MM.1S (cell line): ENCODE measurements around the gene RNLS.

Experiments
- DNase-seq: peaks from one replicate; pipeline ENCODE4 v3.0.0-alpha.2; 2015
- H2AFZ ChIP-seq: fragments of 300-600 bp; sonication (generic); 2 replicates; pipeline ENCODE4 v1.6.0; 2016; ENCODE audit warnings: antibody characterized with exemption, low read length
- H3F3A ChIP-seq: fragments of 300-600 bp; sonication (generic); 2 replicates; pipeline ENCODE4 v1.6.1; 2016; ENCODE audit warnings: mild to moderate bottlenecking, antibody characterized with exemption, low read length, moderate library complexity, mixed read lengths; ENCODE audit not compliant: insufficient read depth
- H3K27ac ChIP-seq: fragments of 300-600 bp; sonication (generic); 2 replicates; pipeline ENCODE4 v1.5.1; 2016; ENCODE audit warnings: mild to moderate bottlenecking, low read length
- H3K27me3 ChIP-seq: fragments of 300-600 bp; sonication (generic); replicated peaks from 2 replicates; pipeline ENCODE4 v1.6.0; 2016; ENCODE audit warnings: low read length; ENCODE audit not compliant: insufficient read depth
- H3K36me3 ChIP-seq: fragments of 300-600 bp; sonication (generic); replicated peaks from 2 replicates; pipeline ENCODE4 v1.6.1; 2016; ENCODE audit warnings: mild to moderate bottlenecking, low read length, mixed read lengths; ENCODE audit not compliant: insufficient read depth
- H3K4me1 ChIP-seq: fragments of 300-600 bp; sonication (generic); 2 replicates; pipeline ENCODE4 v1.6.1; 2016; ENCODE audit warnings: low read length, mixed read lengths
- H3K4me2 ChIP-seq: fragments of 300-600 bp; sonication (generic); 2 replicates; pipeline ENCODE4 v1.6.0; 2016; ENCODE audit warnings: low read depth, low read length
- H3K4me3 ChIP-seq: fragments of 300-600 bp; sonication (generic); 2 replicates; pipeline ENCODE4 v1.5.1; 2016; ENCODE audit warnings: low read length, mixed read lengths
- H3K79me2 ChIP-seq: fragments of 300-600 bp; sonication (generic); 2 replicates; pipeline ENCODE4 v1.6.1; 2016; ENCODE audit warnings: mixed run types, low read length, mixed read lengths
- H3K9ac ChIP-seq: fragments of 300-600 bp; sonication (generic); 2 replicates; pipeline ENCODE4 v1.6.1; 2016; ENCODE audit warnings: low read length, mixed read lengths
- H3K9me2 ChIP-seq: fragments of 300-600 bp; sonication (generic); replicated peaks from 2 replicates; pipeline ENCODE4 v1.6.1; 2016; ENCODE audit warnings: mild to moderate bottlenecking, low read length, mixed read lengths; ENCODE audit not compliant: insufficient read depth
- H3K9me3 ChIP-seq: fragments of 300-600 bp; sonication (generic); replicated peaks from 2 replicates; pipeline ENCODE4 v1.6.1; 2016; ENCODE audit warnings: mild to moderate bottlenecking, low read length, mixed read lengths; ENCODE audit not compliant: insufficient read depth
- H4K20me1 ChIP-seq: fragments of 300-600 bp; sonication (generic); 2 replicates; pipeline ENCODE4 v1.6.1; 2016; ENCODE audit warnings: mild to moderate bottlenecking, low read length, moderate library complexity, mixed read lengths; ENCODE audit not compliant: insufficient read depth
- CTCF ChIP-seq: fragments of 300-600 bp; sonication (generic); IDR thresholded peaks from 2 replicates; pipeline ENCODE4 v1.5.1; 2016; ENCODE audit warnings: antibody characterized with exemption, low read length, mixed read lengths
- EZH2 ChIP-seq: fragments of 300-600 bp; sonication (generic); optimal IDR thresholded peaks from 2 replicates; pipeline ENCODE3; 2017; ENCODE audit warnings: low read depth, mild to moderate bottlenecking, antibody characterized with exemption, low read length, mixed read lengths
- EZH2phosphoT487 ChIP-seq: fragments of 300-600 bp; sonication (generic); IDR thresholded peaks from 2 replicates; pipeline ENCODE4 v1.6.1; 2018; ENCODE audit warnings: antibody characterized with exemption, low read length

RNLS gene

GRCh38 chr10:88347022-88347421, 236.1 kb downstream of the RNLS start:
- Histone ChIP-seq H3K4me2 (no peak overlapping the region), H4K20me1 (no peaks in the 10 kb centered on the region), H3K27me3 (no peaks in the 10 kb centered on the region), H3K9me3 (no peaks in the 10 kb centered on the region), H2AFZ (no peak overlapping the region), H3K9me2 (no peaks in the 10 kb centered on the region), H3K27ac (no peak overlapping the region), H3K9ac (no peak overlapping the region), H3K4me3 (no peak overlapping the region), H3K4me1 (no peaks in the 10 kb centered on the region), H3K36me3 (no peaks in the 10 kb centered on the region), H3F3A (no peaks in the 10 kb centered on the region), H3K79me2 (no peaks in the 10 kb centered on the region)
- DNase-seq: no peak
- TF ChIP-seq EZH2phosphoT487 (no peak), CTCF (no peak), EZH2 (no peak)

- Histone ChIP-seq H3K79me2 (no peaks in the 10 kb centered on the region), H4K20me1 (no peaks in the 10 kb centered on the region), H3K4me1 (no peaks in the 10 kb centered on the region), H3K36me3 (no peaks in the 10 kb centered on the region), H3K9ac (no peak overlapping the region), H3K9me3 (no peaks in the 10 kb centered on the region), H3K4me2 (no peak overlapping the region), H2AFZ (no peak overlapping the region), H3K27ac (no peak overlapping the region), H3K27me3 (no peaks in the 10 kb centered on the region), H3F3A (no peaks in the 10 kb centered on the region), H3K4me3 (no peak overlapping the region), H3K9me2 (no peaks in the 10 kb centered on the region)
- no peak for DNase-seq
- TF ChIP-seq EZH2phosphoT487: no peak
- no peak for TF ChIP-seq CTCF
- TF ChIP-seq EZH2: no peak
Measured at GRCh38 chr10:88346144-88346977, 236.8 kb downstream of the RNLS start.

- Histone ChIP-seq H3K9ac (no peak overlapping the region), H4K20me1 (no peaks in the 10 kb centered on the region), H3K79me2 (no peaks in the 10 kb centered on the region), H3F3A (no peaks in the 10 kb centered on the region), H3K4me3 (no peak overlapping the region), H3K4me1 (no peaks in the 10 kb centered on the region), H3K27ac (no peak overlapping the region), H3K36me3 (no peaks in the 10 kb centered on the region), H3K27me3 (no peaks in the 10 kb centered on the region), H3K9me2 (no peaks in the 10 kb centered on the region), H3K9me3 (no peaks in the 10 kb centered on the region), H2AFZ (no peak overlapping the region), H3K4me2 (no peak overlapping the region)
- no peak for DNase-seq
- TF ChIP-seq CTCF (no peak), EZH2 (no peak), EZH2phosphoT487 (no peak)
Measured at GRCh38 chr10:88343761-88344484, 239.2 kb downstream of the RNLS start.
